ENCODE measurements around the gene LHPP. TPM values are rescaled to one million over a fixed set of nuclear protein-coding genes. Genes with fewer than 3 reads are reported as not detected.

The LHPP gene
- total and polyA plus RNA-seq, 2 donors (not counting 1 experiment from before 2014, with no cell fraction given), result 10.2 to 15.6 TPM

DNA sequence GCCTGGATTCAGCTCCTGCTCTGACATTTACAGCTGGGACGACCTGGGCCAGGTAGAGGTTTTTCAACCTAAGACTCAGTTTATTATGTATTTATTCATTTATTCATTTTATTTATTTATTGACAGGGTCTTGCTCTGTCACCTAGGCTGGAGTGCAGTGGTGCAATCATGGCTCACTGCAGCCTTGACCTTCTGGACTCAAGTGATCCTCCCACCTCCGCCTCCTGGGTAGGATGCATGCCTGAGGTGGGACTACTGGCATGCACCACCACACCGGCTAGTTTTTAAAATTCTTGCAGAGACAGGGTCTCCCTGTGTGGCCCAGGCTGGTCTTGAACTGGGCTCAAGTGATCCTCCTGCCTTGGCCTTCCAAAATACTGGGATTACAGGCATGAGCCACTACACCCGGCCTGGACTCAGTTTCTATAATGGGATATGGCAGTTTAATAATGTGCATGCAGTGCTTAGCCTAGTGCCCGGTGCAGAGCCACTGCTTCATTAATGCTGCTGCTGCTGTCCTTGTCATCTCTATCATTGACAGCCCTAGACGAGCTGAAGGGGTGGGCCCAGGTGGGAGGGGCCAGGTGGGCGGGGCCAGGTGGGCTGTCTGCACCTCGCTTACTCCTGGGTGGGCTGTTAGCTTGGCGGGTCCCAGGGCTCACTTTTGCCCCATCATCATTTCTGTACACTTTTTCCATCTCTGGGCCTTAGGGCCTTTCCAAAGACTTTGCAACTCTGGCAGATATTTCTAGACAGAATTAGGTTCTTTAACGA lies 92.6 kb downstream of the LHPP start:
- no peaks in the 10 kb centered on the region for H3K36me3 ChIP-seq (ENCODE audit: control insufficient read depth, insufficient read depth, low read length)
- no peaks in the 10 kb centered on the region for H3K79me2 ChIP-seq (ENCODE audit: control insufficient read depth, insufficient read depth, low read length)
- TF ChIP-seq CTCF (conservative IDR thresholded peaks at IDR 0.05 in 1 of 2, IDR thresholded peaks at IDR 0.05 in 1 of 2; ENCODE audit: low read depth in 1 of 2, low read length in 2 of 2), result no peak
- TF ChIP-seq EZH2 (IDR thresholded peaks at IDR 0.05; ENCODE audit: low read length, missing control alignments), result no peak
- no peaks in the 10 kb centered on the region for H3K4me1 ChIP-seq (ENCODE audit: control insufficient read depth, extremely low read depth, insufficient read depth, low read length)
- no peak overlapping the region for H3K27ac ChIP-seq (ENCODE audit: insufficient read depth, low read length)
- H4K20me1 ChIP-seq (ENCODE audit: control insufficient read depth, extremely low read depth, insufficient read depth, low read length), result no peaks in the 10 kb centered on the region
- no peak overlapping the region for H3K4me3 ChIP-seq (replicated peaks in 1 of 4; ENCODE audit: control extremely low read depth in 1 of 4, insufficient read depth in 1 of 4, low read depth in 3 of 4, low read length in 4 of 4)
- no peak overlapping the region for H3K9ac ChIP-seq (ENCODE audit: insufficient read depth, low read length)
- H3K9me3 ChIP-seq (ENCODE audit: control insufficient read depth, insufficient read depth, low read depth, low read length), result no peaks in the 10 kb centered on the region
- DNase-seq (ENCODE audit: low read depth in 2 of 2), result no peak
- no peak overlapping the region for H3K4me2 ChIP-seq (ENCODE audit: extremely low read depth, insufficient read depth, low read length)
- no peak overlapping the region for H2AFZ ChIP-seq (ENCODE audit: low read length)
- H3K27me3 ChIP-seq (ENCODE audit: control insufficient read depth, insufficient read depth, low read length), result no peaks in the 10 kb centered on the region

DNA sequence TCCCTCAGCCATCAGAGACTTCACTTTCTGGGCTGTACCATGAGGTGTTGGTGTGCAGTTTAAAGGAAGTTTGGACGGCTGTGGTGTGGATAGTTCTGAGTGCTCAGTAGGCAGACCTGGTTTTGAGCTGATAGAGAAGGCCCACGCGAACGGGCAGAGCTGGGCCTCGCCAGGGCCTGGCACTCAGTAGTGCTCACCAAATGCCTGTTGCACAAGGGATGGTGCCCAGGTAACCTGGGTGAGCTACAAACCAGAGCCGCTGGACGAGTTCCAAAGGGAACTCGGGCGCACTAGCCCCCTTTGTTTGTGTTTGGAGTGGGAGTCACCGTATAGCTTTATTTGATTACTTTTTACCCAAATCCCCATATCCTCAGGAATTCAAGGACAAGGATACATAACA lies 95.5 kb downstream of the LHPP start:
- Histone ChIP-seq H4K20me1 (ENCODE audit: control insufficient read depth, extremely low read depth, insufficient read depth, low read length) (no peaks in the 10 kb centered on the region), H2AFZ (ENCODE audit: low read length) (no peak overlapping the region), H3K9me3 (ENCODE audit: control insufficient read depth, insufficient read depth, low read depth, low read length) (no peaks in the 10 kb centered on the region), H3K36me3 (ENCODE audit: control insufficient read depth, insufficient read depth, low read length) (no peaks in the 10 kb centered on the region), H3K9ac (ENCODE audit: insufficient read depth, low read length) (no peak overlapping the region), H3K27me3 (ENCODE audit: control insufficient read depth, insufficient read depth, low read length) (no peaks in the 10 kb centered on the region), H3K4me3 (replicated peaks in 1 of 4; ENCODE audit: control extremely low read depth in 1 of 4, insufficient read depth in 1 of 4, low read depth in 3 of 4, low read length in 4 of 4) (no peak overlapping the region), H3K79me2 (ENCODE audit: control insufficient read depth, insufficient read depth, low read length) (no peaks in the 10 kb centered on the region), H3K27ac (ENCODE audit: insufficient read depth, low read length) (no peak overlapping the region), H3K4me2 (ENCODE audit: extremely low read depth, insufficient read depth, low read length) (no peak overlapping the region), H3K4me1 (ENCODE audit: control insufficient read depth, extremely low read depth, insufficient read depth, low read length) (no peaks in the 10 kb centered on the region)
- DNase-seq (ENCODE audit: low read depth in 2 of 2), result no peak
- TF ChIP-seq EZH2 (IDR thresholded peaks at IDR 0.05; ENCODE audit: low read length, missing control alignments) (no peak), CTCF (conservative IDR thresholded peaks at IDR 0.05 in 1 of 2, IDR thresholded peaks at IDR 0.05 in 1 of 2; ENCODE audit: low read depth in 1 of 2, low read length in 2 of 2) (no peak)

GRCh38 chr10:124557648-124558338 lies 96.2 kb downstream of the LHPP start:
- Histone ChIP-seq H3K4me1 (ENCODE audit: control insufficient read depth, extremely low read depth, insufficient read depth, low read length) (no peaks in the 10 kb centered on the region), H2AFZ (ENCODE audit: low read length) (no peak overlapping the region), H3K79me2 (ENCODE audit: control insufficient read depth, insufficient read depth, low read length) (no peaks in the 10 kb centered on the region), H3K4me2 (ENCODE audit: extremely low read depth, insufficient read depth, low read length) (no peak overlapping the region), H3K9ac (ENCODE audit: insufficient read depth, low read length) (no peak overlapping the region), H3K27ac (ENCODE audit: insufficient read depth, low read length) (no peak overlapping the region), H3K27me3 (ENCODE audit: control insufficient read depth, insufficient read depth, low read length) (no peaks in the 10 kb centered on the region), H3K4me3 (replicated peaks in 1 of 4; ENCODE audit: control extremely low read depth in 1 of 4, insufficient read depth in 1 of 4, low read depth in 3 of 4, low read length in 4 of 4) (no peak overlapping the region), H3K36me3 (ENCODE audit: control insufficient read depth, insufficient read depth, low read length) (no peaks in the 10 kb centered on the region), H3K9me3 (ENCODE audit: control insufficient read depth, insufficient read depth, low read depth, low read length) (no peaks in the 10 kb centered on the region), H4K20me1 (ENCODE audit: control insufficient read depth, extremely low read depth, insufficient read depth, low read length) (no peaks in the 10 kb centered on the region)
- TF ChIP-seq EZH2 (IDR thresholded peaks at IDR 0.05; ENCODE audit: low read length, missing control alignments) (no peak), CTCF (conservative IDR thresholded peaks at IDR 0.05 in 1 of 2, IDR thresholded peaks at IDR 0.05 in 1 of 2; ENCODE audit: low read depth in 1 of 2, low read length in 2 of 2) (no peak)
- DNase-seq (ENCODE audit: low read depth in 2 of 2), result peak in 1 of 2 donors; percentile 44
